ENCODE results near the gene FADS2.

GRCh38 chr11:61836193-61836592 lies 8.1 kb downstream of the FADS2 start:
- TF ChIP-seq CTCF (IDR thresholded peaks at IDR 0.05) (no peak), POLR2A (IDR thresholded peaks at IDR 0.05) (no peak)
